SH-SY5Y (cell line): ENCODE measurements around the gene FBXL15.

Source experiments
- GATA2 ChIP-seq: IDR thresholded peaks from 2 replicates; pipeline ENCODE4 v1.6.1; 2011; ENCODE audit warnings: mild to moderate bottlenecking, low read depth, low read length
- GATA3 ChIP-seq: IDR thresholded peaks from 2 replicates; pipeline ENCODE4 v1.6.1; 2011; ENCODE audit warnings: low read depth, mild to moderate bottlenecking, low read length, moderate library complexity

DNA sequence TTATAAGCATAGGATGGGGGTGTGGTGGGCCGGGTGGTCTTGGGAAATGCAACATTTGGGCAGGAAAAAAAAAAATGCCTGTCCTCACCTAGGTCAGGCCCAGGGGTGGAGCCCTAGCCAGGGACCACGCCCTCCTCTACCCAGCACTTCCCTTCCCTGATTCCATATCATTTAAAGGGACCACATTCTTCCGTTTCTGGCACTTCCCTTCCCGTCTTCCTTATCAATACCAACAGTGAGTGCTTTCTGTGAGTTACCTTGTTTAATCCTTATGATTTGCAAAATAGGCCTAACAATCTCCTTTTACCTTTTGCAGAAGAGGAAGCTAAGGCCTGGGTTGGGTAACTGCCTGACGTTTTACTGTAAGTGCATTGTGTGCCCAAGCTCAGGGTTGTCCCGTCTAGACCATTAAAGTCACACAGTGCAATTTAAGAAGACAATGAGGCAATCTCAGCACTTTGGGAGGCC lies 47.4 kb downstream of the FBXL15 start:
- no peak for TF ChIP-seq GATA2
- TF ChIP-seq GATA3: no peak
